Neural cell (in vitro differentiated cells): Measurements from ENCODE around the gene HBM. TPM values are rescaled to one million over a fixed set of nuclear protein-coding genes. Genes with fewer than 3 reads are reported as not detected.

Experiments used
- H2AFZ ChIP-seq: fragments of 200-600, 300-800 bp; sonication (generic), shearing (Covaris generic); 2 replicates; pipeline ENCODE4 v1.6.0; 2014; ENCODE audit warnings: low read depth, mild to moderate bottlenecking, antibody characterized with exemption, low read length, moderate library complexity
- H3F3A ChIP-seq: fragments of 200-600 bp; shearing (Covaris generic); 2 replicates; pipeline ENCODE4 v1.6.1; 2016; ENCODE audit warnings: mild to moderate bottlenecking, moderate library complexity, mixed read lengths, antibody characterized with exemption, low read length; ENCODE audit not compliant: insufficient read depth, poor library complexity, severe bottlenecking
- H3K27ac ChIP-seq: fragments of 200-600, 300-800 bp; sonication (generic), shearing (Covaris generic); 2 replicates; pipeline ENCODE4 v1.5.1; 2014; ENCODE audit warnings: mild to moderate bottlenecking, low read length, moderate library complexity
- H3K27me3 ChIP-seq: fragments of 300-800, 200-600 bp; sonication (generic), shearing (Covaris generic); 2 replicates; pipeline ENCODE4 v1.6.0; 2014; ENCODE audit warnings: mild to moderate bottlenecking, low read depth, low read length, moderate library complexity; ENCODE audit not compliant: insufficient read depth
- H3K36me3 ChIP-seq: fragments of 300-800, 200-600 bp; sonication (generic), shearing (Covaris generic); 2 replicates; pipeline ENCODE4 v1.5.1; 2014; ENCODE audit warnings: mild to moderate bottlenecking, antibody characterized with exemption, low read length, moderate library complexity; ENCODE audit not compliant: insufficient read depth
- H3K4me2 ChIP-seq: fragments of 300-800, 200-600 bp; sonication (generic), shearing (Covaris generic); 2 replicates; pipeline ENCODE4 v1.6.0; 2014; ENCODE audit warnings: mild to moderate bottlenecking, low read length
- H3K4me3 ChIP-seq: fragments of 300-800, 200-600 bp; sonication (generic), shearing (Covaris generic); 2 replicates; pipeline ENCODE4 v1.5.1; 2014; ENCODE audit warnings: mild to moderate bottlenecking, low read length, moderate library complexity
- H3K79me2 ChIP-seq: fragments of 200-600 bp; shearing (Covaris generic); replicated peaks from 2 replicates; pipeline ENCODE4 v1.6.0; 2014; ENCODE audit warnings: mild to moderate bottlenecking, low read length, moderate library complexity; ENCODE audit not compliant: insufficient read depth
- H3K9ac ChIP-seq: fragments of 300-800, 200-600 bp; sonication (generic), shearing (Covaris generic); 2 replicates; pipeline ENCODE4 v1.6.1; 2016; ENCODE audit warnings: mild to moderate bottlenecking, low read length, mixed read lengths
- H3K9me2 ChIP-seq: fragments of 200-600 bp; shearing (Covaris generic); 2 replicates; pipeline ENCODE4 v1.6.1; 2016; ENCODE audit warnings: mild to moderate bottlenecking, low read length, mixed read lengths; ENCODE audit not compliant: insufficient read depth
- H3K9me3 ChIP-seq: fragments of 200-600, 300-800 bp; sonication (generic), shearing (Covaris generic); 2 replicates; pipeline ENCODE4 v1.6.1; 2016; ENCODE audit warnings: mild to moderate bottlenecking, mixed run types, low read length, moderate library complexity, mixed read lengths
- H4K20me1 ChIP-seq: fragments of 200-600 bp; shearing (Covaris generic); 2 replicates; pipeline ENCODE4 v1.6.1; 2016; ENCODE audit warnings: mild to moderate bottlenecking, mixed run types; ENCODE audit not compliant: insufficient read depth
- CTCF ChIP-seq: fragments of 450-650 bp; IDR thresholded peaks from 2 replicates; pipeline ENCODE4 v1.5.1; 2014; ENCODE audit warnings: antibody characterized with exemption, mild to moderate bottlenecking, moderate library complexity; ENCODE audit not compliant: poor library complexity, severe bottlenecking
- EP300 ChIP-seq: fragments of 450-650 bp; conservative IDR thresholded peaks from 2 replicates; pipeline ENCODE4 v1.6.1; 2014; ENCODE audit warnings: antibody characterized with exemption, mild to moderate bottlenecking, moderate library complexity; ENCODE audit not compliant: poor library complexity, severe bottlenecking
- EZH2 ChIP-seq: fragments of 200-600, 300-800 bp; shearing (Covaris generic), sonication (generic); IDR thresholded peaks from 2 replicates; pipeline ENCODE4 v1.6.1; 2014; ENCODE audit warnings: antibody characterized with exemption, low read length, borderline replicate concordance, mild to moderate bottlenecking; ENCODE audit not compliant: insufficient read depth, poor library complexity, severe bottlenecking
- MXI1 ChIP-seq: fragments of 450-650 bp; conservative IDR thresholded peaks from 2 replicates; pipeline ENCODE4 v1.6.1; 2014; ENCODE audit warnings: antibody characterized with exemption, mild to moderate bottlenecking; ENCODE audit not compliant: poor library complexity, severe bottlenecking
- POLR2AphosphoS5 ChIP-seq: IDR thresholded peaks from 2 replicates; pipeline ENCODE4 v1.6.1; 2012
- RAD21 ChIP-seq: fragments of 450-650 bp; conservative IDR thresholded peaks from 2 replicates; pipeline ENCODE4 v1.6.1; 2014; ENCODE audit warnings: antibody characterized with exemption, mild to moderate bottlenecking, moderate library complexity
- REST ChIP-seq: IDR thresholded peaks from 2 replicates; pipeline ENCODE4 v1.6.1; 2012; ENCODE audit warnings: borderline replicate concordance
- SMC3 ChIP-seq: fragments of 450-650 bp; conservative IDR thresholded peaks from 2 replicates; pipeline ENCODE4 v1.6.1; 2014; ENCODE audit warnings: antibody characterized with exemption, mild to moderate bottlenecking, moderate library complexity; ENCODE audit not compliant: poor library complexity
- TAF1 ChIP-seq: IDR thresholded peaks from 2 replicates; pipeline ENCODE4 v1.6.1; 2012; ENCODE audit warnings: low read depth
- polyA plus RNA-seq: library from polyadenylated mRNA; depleted of rRNA; stranded (reverse); fragments of >200 nt; gene quantifications from 2 replicates; pipeline ENCODE4 v1.2.3, GENCODE V29; 2014

The HBM gene
- polyA plus RNA-seq, 1 donor from 2014 or later = not detected

DNA sequence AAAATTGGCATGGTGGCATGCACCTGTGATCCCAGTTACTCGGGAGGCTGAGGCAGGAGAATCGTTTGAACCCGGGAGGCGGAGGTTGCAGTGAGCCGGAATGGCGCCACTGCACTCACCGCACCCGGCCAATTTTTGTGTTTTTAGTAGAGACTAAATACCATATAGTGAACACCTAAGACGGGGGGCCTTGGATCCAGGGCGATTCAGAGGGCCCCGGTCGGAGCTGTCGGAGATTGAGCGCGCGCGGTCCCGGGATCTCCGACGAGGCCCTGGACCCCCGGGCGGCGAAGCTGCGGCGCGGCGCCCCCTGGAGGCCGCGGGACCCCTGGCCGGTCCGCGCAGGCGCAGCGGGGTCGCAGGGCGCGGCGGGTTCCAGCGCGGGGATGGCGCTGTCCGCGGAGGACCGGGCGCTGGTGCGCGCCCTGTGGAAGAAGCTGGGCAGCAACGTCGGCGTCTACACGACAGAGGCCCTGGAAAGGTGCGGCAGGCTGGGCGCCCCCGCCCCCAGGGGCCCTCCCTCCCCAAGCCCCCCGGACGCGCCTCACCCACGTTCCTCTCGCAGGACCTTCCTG, 14.4 kb downstream of the HBM start, which contains the start of gene HBQ1:
HBQ1 (plus strand) TSS at position 359 of the 575 bp plus-strand sequence; CDS start at position 387, 28 bp downstream.
- H3K27me3 ChIP-seq = peaks cover 46% of the 10 kb centered on the region
- no peaks in the 10 kb centered on the region for H3K36me3 ChIP-seq
- no peaks in the 10 kb centered on the region for H4K20me1 ChIP-seq
- H2AFZ ChIP-seq = no peak within 1 kb of the TSS
- peak within 1 kb of the TSS; percentile 65 for H3K4me3 ChIP-seq
- no peak for TF ChIP-seq EZH2
- peak; percentile 40 for TF ChIP-seq RAD21
- no peak for TF ChIP-seq REST
- peak; percentile 47 for TF ChIP-seq SMC3
- TF ChIP-seq CTCF = peak; percentile 71
- TF ChIP-seq MXI1 = no peak
- TF ChIP-seq POLR2AphosphoS5 = no peak
- TF ChIP-seq TAF1 = no peak
- TF ChIP-seq EP300 = no peak
- H3K9me3 ChIP-seq = no peaks in the 10 kb centered on the region
- no peaks in the 10 kb centered on the region for H3K79me2 ChIP-seq
- H3K27ac ChIP-seq = no peak within 1 kb of the TSS
- peak within 1 kb of the TSS; percentile 31 for H3K9ac ChIP-seq
- H3F3A ChIP-seq = no peaks in the 10 kb centered on the region
- no peaks in the 10 kb centered on the region for H3K9me2 ChIP-seq
- no peak within 1 kb of the TSS for H3K4me2 ChIP-seq

GRCh38 chr16:180681-181564, 15.1 kb downstream of the HBM start:
- Histone ChIP-seq H3K4me3 (peak overlapping the region; percentile 65), H3K27ac (no peak overlapping the region), H3K27me3 (peaks cover 40% of the 10 kb centered on the region), H3F3A (no peaks in the 10 kb centered on the region), H3K4me2 (no peak overlapping the region), H3K9ac (peak overlapping the region; percentile 31), H3K9me2 (no peaks in the 10 kb centered on the region), H3K36me3 (no peaks in the 10 kb centered on the region), H4K20me1 (no peaks in the 10 kb centered on the region), H2AFZ (no peak overlapping the region), H3K79me2 (no peaks in the 10 kb centered on the region), H3K9me3 (no peaks in the 10 kb centered on the region)
- peak; percentile 38 for TF ChIP-seq POLR2AphosphoS5
- TF ChIP-seq MXI1 = peak; percentile 58
- no peak for TF ChIP-seq EZH2
- TF ChIP-seq SMC3 = no peak
